GM10847 (cell line): ENCODE results near the gene ALG5.

Experiments used
- POLR2A ChIP-seq: IDR thresholded peaks from 2 replicates; pipeline ENCODE4 v1.6.1; 2011; ENCODE audit not compliant: insufficient read length; ENCODE audit errors: extremely low read depth

The ALG5 gene

GRCh38 chr13:36925603-36926002 is 73.5 kb downstream of the ALG5 start:
- TF ChIP-seq POLR2A, result no peak

GRCh38 chr13:36924001-36924400 is 75.1 kb downstream of the ALG5 start:
- no peak for TF ChIP-seq POLR2A

- TF ChIP-seq POLR2A, result no peak
These were observed 77.4 kb downstream of the ALG5 start for GRCh38 chr13:36921631-36922301.

GRCh38 chr13:36920616-36921185 is 78.4 kb downstream of the ALG5 start:
- no peak for TF ChIP-seq POLR2A

GRCh38 chr13:36919833-36920615 is 79.1 kb downstream of the ALG5 start, which contains the start of gene SMAD9:
Gene SMAD9, minus strand, starts transcription at chr13:36920238. Its CDS starts 40,549 bp downstream, at chr13:36879689.
- no peak for TF ChIP-seq POLR2A

GRCh38 chr13:36919171-36919832 is 79.8 kb downstream of the ALG5 start:
- no peak for TF ChIP-seq POLR2A

GRCh38 chr13:36918246-36919131 is 80.7 kb downstream of the ALG5 start:
- no peak for TF ChIP-seq POLR2A

- no peak for TF ChIP-seq POLR2A
These were observed 81.8 kb downstream of the ALG5 start for GRCh38 chr13:36917311-36917710.

GRCh38 chr13:36915896-36916640 is 83.1 kb downstream of the ALG5 start:
- no peak for TF ChIP-seq POLR2A

- no peak for TF ChIP-seq POLR2A
These were observed 84.0 kb downstream of the ALG5 start for GRCh38 chr13:36915106-36915505.

GRCh38 chr13:36914648-36915047 is 84.5 kb downstream of the ALG5 start:
- TF ChIP-seq POLR2A, result no peak

- no peak for TF ChIP-seq POLR2A
These were observed 85.7 kb downstream of the ALG5 start for GRCh38 chr13:36913463-36913862.

- TF ChIP-seq POLR2A, result no peak
These were observed 86.2 kb downstream of the ALG5 start for GRCh38 chr13:36912973-36913372.

- no peak for TF ChIP-seq POLR2A
These were observed 86.8 kb downstream of the ALG5 start for GRCh38 chr13:36912369-36912768.

GRCh38 chr13:36910545-36910944 is 88.6 kb downstream of the ALG5 start:
- TF ChIP-seq POLR2A, result no peak
